ENCODE data around the gene UIMC1.

- TF ChIP-seq CTCF (IDR thresholded peaks at IDR 0.05), result no peak
- TF ChIP-seq POLR2A (IDR thresholded peaks at IDR 0.05), result no peak
These were observed 128.1 kb downstream of the UIMC1 start for GRCh38 chr5:176878463-176878862.

All from lower leg skin (tissue), 3 donors.